Activated CD4-positive, alpha-beta T cell treated with anti-CD3 and anti-CD28 coated beads, Interleukin-2, amount 50 U/mL, for 4 hours (primary cell): Measurements from ENCODE around the gene ATP9B.

ENCODE experiments used
- DNase-seq, 2 experiments: peaks; one replicate each; pipeline ENCODE4 v3.0.0-alpha.2; 2020

ATP9B gene

GRCh38 chr18:79200546-79201268, 131.5 kb downstream of the ATP9B start:
- DNase-seq, result peak in 1 of 2 experiments; percentile 7

DNA sequence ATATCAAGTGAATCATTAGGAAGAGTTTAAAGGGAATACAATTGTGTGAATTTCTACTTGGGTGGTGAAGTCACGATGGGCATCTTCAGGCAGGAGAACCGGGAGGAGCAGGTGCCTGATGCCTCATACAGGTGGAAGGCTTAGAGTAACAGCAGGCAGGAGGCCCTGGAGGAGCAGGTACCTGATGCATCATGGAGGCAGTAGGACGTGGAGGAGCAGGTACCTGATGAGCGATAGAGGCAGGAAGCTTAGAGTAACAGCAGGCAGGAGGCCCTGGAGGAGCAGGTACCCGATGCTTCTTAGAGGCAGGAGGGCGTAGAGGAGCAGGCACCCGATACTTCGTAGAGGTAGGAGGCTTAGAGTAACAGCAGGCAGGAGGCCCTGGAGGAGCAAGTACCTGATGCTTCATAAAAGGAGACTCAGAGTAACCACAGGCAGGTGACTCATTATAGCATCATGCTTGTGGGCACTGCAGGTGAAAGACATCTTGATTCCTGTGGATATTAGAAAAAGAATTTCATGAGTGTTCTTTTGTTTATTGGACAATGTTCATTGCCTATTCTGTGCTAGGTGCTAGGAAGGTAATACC, 133.9 kb downstream of the ATP9B start:
- DNase-seq, result peak; percentile 9 to 12

GRCh38 chr18:79204889-79205807, 136.0 kb downstream of the ATP9B start:
- no peak for DNase-seq

GRCh38 chr18:79206444-79206843, 137.2 kb downstream of the ATP9B start:
- no peak for DNase-seq

DNA sequence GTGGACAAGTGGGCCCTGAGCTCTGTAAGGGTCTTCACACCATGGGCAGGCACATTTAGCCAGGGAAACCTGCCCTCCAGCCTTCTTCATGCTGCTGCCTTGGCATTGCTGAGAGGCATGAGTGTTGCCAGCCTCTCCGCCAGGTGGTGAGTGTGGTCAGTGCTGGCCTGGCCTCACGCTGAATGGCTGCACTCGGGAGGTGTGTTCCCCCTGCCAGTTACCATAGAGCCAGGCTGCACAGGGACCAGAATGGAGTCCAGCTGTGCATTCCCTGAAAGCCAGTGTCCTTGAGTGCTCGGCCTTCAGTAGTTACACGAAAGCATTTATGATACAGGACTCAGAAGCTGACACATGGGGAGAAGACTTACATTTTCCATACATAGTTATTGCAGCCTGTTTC, 139.7 kb downstream of the ATP9B start:
- DNase-seq, result no peak

DNA sequence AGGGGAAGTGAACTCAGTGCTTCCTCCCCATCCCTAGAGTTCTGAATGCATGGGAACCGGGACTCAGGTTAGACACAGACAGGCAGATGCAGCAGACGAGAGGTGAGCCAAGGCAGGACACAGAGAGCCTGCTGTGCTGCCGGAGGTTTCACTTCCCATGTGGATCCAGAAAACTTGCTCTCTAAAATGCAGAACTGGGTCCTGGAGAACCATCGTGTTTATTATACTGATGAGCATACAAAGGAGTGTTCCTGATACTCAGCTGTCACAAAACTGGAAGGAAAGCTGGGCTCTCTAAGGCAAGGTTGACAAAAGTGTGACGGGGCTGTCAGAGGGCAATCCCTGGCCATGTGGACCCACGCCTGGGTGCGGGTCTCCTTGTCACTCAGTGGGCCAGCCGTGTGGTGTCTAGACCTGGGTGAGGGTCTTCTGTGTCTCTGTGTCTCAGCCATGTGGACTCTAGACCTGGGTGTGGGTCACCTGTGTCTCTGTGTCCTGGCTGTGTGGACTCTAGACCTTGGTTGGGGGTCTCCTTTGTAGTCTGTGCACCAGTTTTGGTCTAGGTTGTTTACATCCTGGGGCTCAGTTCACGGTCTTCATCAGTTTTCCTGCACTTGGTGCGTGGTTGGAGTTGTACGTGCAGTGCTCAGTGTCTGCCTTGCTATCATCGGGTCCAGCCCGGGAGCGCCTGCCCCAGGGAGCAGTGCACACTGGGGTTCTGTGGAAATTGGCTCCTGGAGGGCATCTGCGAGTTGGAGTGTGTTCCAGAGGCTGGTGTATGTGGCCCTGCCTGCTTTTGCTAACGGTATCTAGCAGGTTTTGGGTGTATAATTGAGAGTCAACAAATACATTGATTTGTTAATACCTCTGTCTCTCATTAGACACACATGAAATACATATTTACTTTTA, 141.1 kb downstream of the ATP9B start:
- DNase-seq, result no peak

GRCh38 chr18:79211844-79212243, 142.7 kb downstream of the ATP9B start:
- DNase-seq, result no peak

DNA sequence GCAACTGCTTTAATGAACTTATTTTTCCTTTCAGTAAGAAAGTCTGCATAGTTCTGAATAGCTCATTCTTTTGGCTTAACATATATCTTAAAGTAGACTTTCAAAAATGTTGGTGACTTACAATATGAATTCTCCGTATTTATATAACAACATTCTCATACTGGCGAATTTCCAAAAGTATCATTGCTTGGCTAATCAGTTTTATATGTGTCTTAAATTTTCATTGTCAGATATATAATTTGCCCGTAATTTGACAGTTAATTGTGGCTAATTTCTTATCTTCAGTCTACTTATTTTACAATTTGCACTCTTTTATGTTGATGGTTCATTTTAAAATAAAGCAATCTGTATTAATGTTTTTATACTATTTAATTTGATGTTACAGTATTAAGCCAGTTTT, 144.9 kb downstream of the ATP9B start:
- no peak for DNase-seq

DNA sequence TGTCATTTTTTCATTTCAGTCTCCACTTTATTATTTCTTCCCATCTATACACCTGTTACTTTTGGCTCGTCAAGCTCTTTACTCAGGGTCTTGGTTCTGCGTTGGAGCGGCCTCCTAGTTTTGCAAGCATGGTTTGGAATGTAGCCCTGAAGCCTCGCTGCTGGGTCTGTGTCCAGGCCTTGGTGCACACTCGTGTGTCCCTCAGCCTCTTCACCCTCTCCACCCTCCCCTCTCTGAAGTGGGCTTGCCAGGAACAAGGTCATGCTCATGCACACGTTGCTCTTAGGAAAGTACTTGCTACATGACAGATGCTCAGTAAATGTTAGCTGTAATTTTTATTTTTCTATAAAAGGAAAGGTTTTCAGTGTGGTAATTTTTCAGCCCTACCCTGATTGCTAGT, 147.0 kb downstream of the ATP9B start:
- DNase-seq, result no peak

DNA sequence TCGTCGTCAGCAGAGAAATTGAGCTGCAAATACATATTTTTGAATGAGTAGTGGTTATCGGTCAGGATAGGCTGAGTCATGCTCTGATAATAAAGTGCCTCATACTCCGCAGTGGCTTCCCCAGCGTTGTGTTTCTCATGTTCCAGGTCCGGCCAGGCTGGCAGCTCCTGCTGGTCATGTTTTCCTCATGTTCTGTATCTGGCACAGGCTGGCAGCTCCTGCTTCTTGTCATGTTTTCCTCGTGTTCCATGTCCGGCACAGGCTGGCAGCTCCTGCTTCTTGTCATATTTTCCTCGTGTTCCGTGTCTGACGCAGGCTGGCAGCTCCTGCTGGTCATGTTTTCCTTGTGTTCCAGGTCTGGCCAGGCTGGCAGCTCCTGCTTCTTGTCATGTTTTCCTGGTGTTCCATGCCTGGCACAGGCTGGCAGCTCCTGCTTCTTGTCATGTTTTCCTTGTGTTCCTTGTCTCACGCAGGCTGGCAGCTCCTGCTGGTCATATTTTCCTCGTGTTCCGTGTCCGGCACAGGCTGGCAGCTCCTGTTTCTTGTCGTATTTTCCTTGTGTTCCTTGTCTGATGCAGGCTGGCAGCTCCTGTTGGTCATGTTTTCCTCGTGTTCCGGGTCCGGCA, 148.9 kb downstream of the ATP9B start:
- DNase-seq, result no peak

DNA sequence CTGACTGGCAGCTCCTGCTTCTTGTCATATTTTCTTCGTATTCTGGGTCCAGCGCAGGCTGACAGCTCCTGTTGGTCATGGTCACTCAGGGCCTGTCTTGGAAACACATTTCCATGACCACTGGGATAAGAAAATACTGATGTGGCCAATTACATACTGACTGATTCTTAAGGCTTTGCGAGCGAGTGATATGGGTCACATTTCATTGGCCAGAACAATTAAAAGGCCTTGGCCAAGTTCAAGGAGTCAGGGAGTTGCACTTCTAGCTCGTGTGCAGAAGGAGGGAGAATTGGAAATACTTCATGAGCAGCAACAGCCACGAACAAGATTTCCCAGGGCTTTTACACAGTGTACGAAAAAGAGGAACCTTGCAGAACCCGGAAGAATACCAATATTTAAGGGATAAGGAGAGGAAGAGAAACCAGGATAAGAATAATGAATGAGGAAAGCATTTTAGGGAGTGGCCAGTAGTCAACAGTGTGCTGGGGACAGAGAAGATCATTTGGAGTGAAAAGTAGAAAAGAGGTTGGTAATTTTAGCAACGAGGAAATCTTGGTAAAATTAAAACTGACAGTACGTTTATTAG, 149.5 kb downstream of the ATP9B start:
- DNase-seq, result no peak

GRCh38 chr18:79221136-79221535, 151.9 kb downstream of the ATP9B start:
- DNase-seq, result no peak

DNA sequence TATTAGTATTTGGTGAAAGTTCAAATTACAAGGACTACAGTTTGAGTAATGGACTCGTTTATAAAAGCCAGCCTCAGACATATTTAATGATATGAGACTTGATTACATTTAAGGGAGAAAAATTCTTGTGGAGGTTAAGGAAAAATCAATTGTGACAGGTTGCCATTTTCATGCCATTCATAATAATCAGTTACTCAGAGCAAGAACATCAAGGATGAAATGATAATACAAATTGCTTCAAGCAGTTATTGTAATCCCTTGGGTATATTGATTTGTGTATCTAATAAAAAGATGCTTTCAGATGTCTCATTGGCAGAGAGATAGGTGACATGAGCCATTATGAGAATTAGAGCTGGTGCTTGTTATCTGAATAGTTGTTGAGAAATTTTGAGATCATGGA, 153.6 kb downstream of the ATP9B start:
- no peak for DNase-seq

- DNase-seq, result no peak
Observed at GRCh38 chr18:79223431-79223830, 154.2 kb downstream of the ATP9B start.

- DNase-seq, result no peak
Observed at GRCh38 chr18:79224381-79224780, 155.2 kb downstream of the ATP9B start.

DNA sequence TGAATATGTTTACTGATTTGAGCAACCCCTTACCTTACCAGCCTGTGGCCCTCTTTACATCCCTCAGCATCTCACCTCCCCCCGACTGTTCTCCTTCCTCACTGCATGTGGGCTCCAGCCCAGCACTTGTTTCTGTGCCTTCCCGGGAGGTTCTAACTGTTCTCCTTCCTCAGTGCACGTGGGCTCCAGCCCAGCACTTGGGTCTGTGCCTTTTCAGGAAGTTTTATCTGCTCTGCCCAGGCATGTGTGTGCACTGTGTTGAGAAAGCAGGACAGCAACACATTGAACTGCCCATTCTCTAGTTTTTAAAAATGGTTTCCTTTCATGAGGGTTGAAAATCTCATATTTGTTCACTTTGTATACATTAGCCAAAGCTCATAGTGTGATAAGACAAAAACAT, 158.4 kb downstream of the ATP9B start:
- no peak for DNase-seq

- DNase-seq, result no peak
Observed at GRCh38 chr18:79229431-79229830, 160.2 kb downstream of the ATP9B start.

DNA sequence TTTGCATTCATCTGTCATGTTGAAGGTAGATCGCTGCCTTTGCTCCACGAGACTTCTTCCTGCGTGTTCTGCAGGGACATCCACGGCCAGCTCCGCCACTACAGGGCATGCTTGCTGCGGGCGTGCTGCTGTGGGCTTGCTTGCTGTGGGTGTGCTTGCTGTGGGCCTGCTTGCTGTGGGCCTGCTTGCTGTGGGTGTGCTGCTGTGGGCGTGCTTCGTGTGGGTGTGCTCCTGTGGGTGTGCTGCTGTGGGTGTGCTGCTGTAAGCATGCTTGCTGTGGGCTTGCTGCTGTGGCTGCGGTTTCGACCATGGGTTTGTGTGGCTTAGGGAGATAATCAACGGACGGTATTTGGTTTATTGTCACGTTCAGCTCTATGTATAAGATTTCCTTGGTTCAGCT, 165.2 kb downstream of the ATP9B start:
- no peak for DNase-seq

- no peak for DNase-seq
Observed at GRCh38 chr18:79239631-79240030, 170.4 kb downstream of the ATP9B start.

GRCh38 chr18:79241755-79242154, 172.6 kb downstream of the ATP9B start:
- DNase-seq, result no peak

- no peak for DNase-seq
Observed at GRCh38 chr18:79242246-79242645, 173.1 kb downstream of the ATP9B start.

GRCh38 chr18:79245517-79246001, 176.4 kb downstream of the ATP9B start:
- DNase-seq, result no peak
